SK-N-MC (cell line): ENCODE results near the gene CDH15.

Experiments used
- EZH2 ChIP-seq: fragments of 200-600 bp; sonication (generic); IDR thresholded peaks from one replicate; pipeline ENCODE4 v1.6.1; 2017; ENCODE audit warnings: antibody characterized with exemption
- POLR2AphosphoS5 ChIP-seq: IDR thresholded peaks from 2 replicates; pipeline ENCODE4 v1.6.1; 2012; ENCODE audit warnings: mild to moderate bottlenecking, low read depth, low read length, borderline replicate concordance

DNA sequence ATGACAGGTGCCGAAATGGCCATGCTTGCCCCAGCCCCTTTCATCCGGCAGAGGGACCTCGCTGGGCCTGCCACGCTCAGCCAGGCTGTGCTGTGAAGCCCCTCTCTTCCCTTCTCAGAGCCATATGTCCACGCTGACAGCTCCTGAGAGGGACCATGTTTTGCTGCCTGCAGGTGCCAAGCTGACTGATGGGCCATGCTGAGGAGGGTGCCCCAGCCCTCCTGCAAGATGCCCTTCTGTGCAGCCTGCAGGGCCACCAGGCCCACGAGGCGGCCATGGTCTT, 33.1 kb upstream of the CDH15 start:
- TF ChIP-seq POLR2AphosphoS5 (no peak), EZH2 (no peak)
